SJSA1 (cell line): ENCODE measurements around the gene SCN2B. TPM values are rescaled to one million over a fixed set of nuclear protein-coding genes. Genes with fewer than 3 reads are reported as not detected.

Source experiments
- DNase-seq, 2 experiments: peaks; one replicate each; pipeline ENCODE4 v3.0.0-alpha.2; 2015 to 2020; ENCODE audit warnings: low spot score in 2 of 2, low read depth in 1 of 2
- H3K27ac ChIP-seq: fragments of 250-450 bp; sonication (Bioruptor Pico); 2 replicates; pipeline ENCODE4 v1.5.1; 2020; ENCODE audit warnings: mild to moderate bottlenecking, moderate library complexity
- H3K27me3 ChIP-seq: fragments of 250-450 bp; sonication (Bioruptor Pico); replicated peaks from 2 replicates; pipeline ENCODE4 v1.5.1; 2020; ENCODE audit warnings: mild to moderate bottlenecking, moderate library complexity
- H3K36me3 ChIP-seq: fragments of 250-450 bp; sonication (Bioruptor Pico); 2 replicates; pipeline ENCODE4 v1.5.1; 2020; ENCODE audit warnings: mild to moderate bottlenecking
- H3K4me1 ChIP-seq: fragments of 250-450 bp; sonication (Bioruptor Pico); replicated peaks from 2 replicates; pipeline ENCODE4 v1.6.1; 2021; ENCODE audit warnings: mild to moderate bottlenecking
- H3K4me3 ChIP-seq: fragments of 250-450 bp; sonication (Bioruptor Pico); 2 replicates; pipeline ENCODE4 v1.5.1; 2020; ENCODE audit warnings: mild to moderate bottlenecking
- H3K9me3 ChIP-seq: fragments of 250-450 bp; sonication (Bioruptor Pico); replicated peaks from 2 replicates; pipeline ENCODE4 v1.5.1; 2020; ENCODE audit warnings: mild to moderate bottlenecking
- total RNA-seq: library from RNA; depleted of rRNA; stranded (reverse); fragments of >200 nt; shearing (Covaris generic); gene quantifications from 2 replicates; pipeline ENCODE4 v1.2.3, GENCODE V29; 2014

The SCN2B gene
- total RNA-seq, 1 experiment from 2014 or later: not detected

GRCh38 chr11:118163494-118163893 is 12.9 kb downstream of the SCN2B start:
- Histone ChIP-seq H3K27ac (no peak overlapping the region), H3K9me3 (no peaks in the 10 kb centered on the region), H3K4me3 (no peak overlapping the region), H3K4me1 (no peaks in the 10 kb centered on the region), H3K27me3 (no peaks in the 10 kb centered on the region), H3K36me3 (no peaks in the 10 kb centered on the region)
- no peak for DNase-seq

GRCh38 chr11:118162846-118163245 is 13.6 kb downstream of the SCN2B start:
- Histone ChIP-seq H3K36me3 (no peaks in the 10 kb centered on the region), H3K27me3 (no peaks in the 10 kb centered on the region; the same call in 1 of the 2 replicates), H3K4me3 (no peak overlapping the region), H3K27ac (no peak overlapping the region), H3K9me3 (no peaks in the 10 kb centered on the region), H3K4me1 (no peaks in the 10 kb centered on the region)
- DNase-seq: no peak

DNA sequence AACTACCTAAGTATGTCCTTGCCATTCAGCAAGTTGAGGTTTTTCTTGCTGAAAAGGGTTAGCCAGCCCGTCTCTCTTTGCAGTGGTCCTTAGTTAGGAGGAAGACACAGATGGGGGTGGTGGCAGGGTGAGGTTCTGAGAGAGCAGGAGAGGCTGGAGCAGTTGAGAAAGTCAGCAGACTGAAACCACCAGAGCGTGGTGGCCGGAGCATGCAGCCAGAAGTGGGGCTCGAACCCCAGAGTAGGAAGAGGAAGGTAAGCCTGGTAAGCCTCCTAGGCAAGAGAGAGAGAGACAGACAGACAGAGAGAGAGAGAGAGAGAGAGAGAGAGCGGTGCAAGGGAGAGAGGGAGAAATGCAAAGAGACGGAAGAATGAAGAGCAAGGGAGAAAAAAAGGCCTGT is 14.7 kb downstream of the SCN2B start:
- H3K4me3 ChIP-seq: no peak overlapping the region
- DNase-seq: no peak
- H3K9me3 ChIP-seq: no peaks in the 10 kb centered on the region
- no peaks in the 10 kb centered on the region for H3K36me3 ChIP-seq
- no peaks in the 10 kb centered on the region for H3K4me1 ChIP-seq
- no peaks in the 10 kb centered on the region; the same call in 1 of the 2 replicates for H3K27me3 ChIP-seq
- no peak overlapping the region for H3K27ac ChIP-seq

DNA sequence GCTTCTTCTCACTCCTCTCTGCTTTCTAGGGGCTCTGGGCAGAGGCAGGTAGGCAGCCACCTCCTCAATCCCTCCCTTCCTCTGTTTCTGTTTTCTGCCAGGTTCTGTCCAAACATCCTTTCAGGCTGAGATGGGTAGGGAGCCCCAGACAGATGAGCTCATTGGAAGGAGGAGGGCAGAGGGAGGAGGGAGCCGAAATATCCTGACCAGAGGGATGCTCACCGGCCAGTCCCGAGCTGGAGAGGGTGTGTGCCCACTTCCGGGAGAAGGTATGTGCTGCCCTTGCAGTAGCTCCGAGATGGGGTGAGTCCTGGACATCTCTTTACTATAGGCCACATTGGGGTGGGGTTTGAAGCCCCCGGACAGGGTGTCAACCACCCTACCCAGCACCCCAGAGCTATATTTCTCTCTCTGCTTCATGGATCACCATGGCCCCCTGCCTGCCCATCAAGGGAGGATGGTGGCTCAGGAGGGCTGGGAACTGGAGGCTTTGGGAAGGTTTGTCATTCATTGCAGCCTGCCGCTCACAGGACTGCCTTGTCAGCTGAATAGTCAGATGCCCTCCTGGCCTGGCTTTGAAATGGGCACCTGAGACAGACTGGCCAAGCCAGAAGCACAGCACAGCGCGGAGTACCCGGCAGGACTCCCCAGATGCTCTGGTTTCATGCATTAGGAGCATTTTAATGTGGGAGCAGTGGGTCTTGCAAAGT is 19.1 kb downstream of the SCN2B start:
- Histone ChIP-seq H3K4me3 (no peak overlapping the region), H3K27ac (no peak overlapping the region), H3K36me3 (no peaks in the 10 kb centered on the region), H3K27me3 (peaks cover 9% of the 10 kb centered on the region), H3K4me1 (no peaks in the 10 kb centered on the region), H3K9me3 (no peaks in the 10 kb centered on the region)
- no peak for DNase-seq

DNA sequence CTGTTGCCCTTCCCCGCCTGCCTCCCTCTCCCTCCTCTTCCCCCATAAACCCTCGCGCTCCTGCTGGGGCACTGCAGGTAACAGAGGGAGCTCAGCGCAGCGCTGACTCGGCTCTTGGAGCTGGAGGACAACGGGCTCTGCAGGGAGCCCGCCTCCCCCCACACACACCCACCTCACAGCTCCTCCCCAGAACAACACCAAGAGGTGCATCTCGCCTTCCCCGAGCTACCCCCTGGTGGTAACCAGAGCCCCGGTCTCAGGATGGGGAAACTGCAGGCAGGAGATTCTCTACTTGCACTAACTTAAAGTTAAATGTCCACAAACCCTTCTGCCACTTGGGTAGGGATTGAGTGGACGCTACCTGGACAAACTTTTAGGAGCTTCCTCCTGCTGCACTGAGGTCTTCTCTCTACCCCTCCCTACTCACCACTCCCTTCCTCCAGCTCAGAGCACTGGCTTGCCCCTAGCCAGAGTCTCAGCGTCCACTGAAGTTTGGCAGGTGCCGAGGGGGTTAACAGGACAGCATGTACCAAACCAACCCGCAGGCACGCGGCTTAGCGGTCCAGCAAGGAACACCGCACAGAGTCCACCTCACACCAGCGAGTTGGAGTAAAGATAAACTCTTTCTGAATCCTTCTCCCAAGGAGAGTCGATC is 19.8 kb downstream of the SCN2B start:
- no peak for DNase-seq
- Histone ChIP-seq H3K4me3 (no peak overlapping the region), H3K36me3 (no peaks in the 10 kb centered on the region), H3K4me1 (no peaks in the 10 kb centered on the region), H3K9me3 (no peaks in the 10 kb centered on the region), H3K27ac (no peak overlapping the region), H3K27me3 (peaks cover 9% of the 10 kb centered on the region)

DNA sequence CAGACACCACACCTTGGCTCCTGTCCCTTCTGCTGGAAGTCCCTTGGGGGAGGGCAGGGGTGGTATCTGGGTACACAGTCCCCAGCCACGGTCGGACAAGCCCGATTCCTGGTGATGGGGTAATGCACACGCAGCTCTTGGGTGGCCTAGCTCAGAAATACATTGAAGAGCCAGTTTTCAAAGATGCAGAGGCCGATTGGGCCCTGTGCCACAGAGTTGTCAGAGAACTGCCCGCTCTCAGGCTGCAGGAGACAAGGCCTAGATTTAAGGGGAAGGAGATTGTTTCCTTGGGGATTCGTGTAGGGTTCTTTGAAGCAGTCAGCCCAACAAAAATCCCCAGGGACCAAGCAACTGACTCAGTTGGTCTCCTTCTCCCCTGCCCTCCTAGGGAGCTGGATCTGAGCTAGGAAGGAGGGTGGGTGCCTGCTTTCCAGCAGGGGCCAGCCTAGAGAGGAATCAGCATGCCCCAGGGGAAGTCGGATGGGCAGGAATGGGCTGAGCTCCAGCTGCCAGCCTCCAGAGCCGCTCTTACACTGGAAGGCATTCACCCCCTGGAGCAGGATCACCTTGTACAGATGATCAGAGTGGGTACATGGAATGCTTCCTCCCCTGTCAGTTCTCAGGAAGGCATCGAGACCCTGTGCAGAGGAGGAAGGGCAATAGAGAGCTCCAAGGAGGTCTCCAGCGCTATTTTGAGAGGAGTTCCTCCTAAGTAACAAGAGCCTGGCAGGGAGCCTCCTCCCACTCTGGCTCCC is 20.5 kb downstream of the SCN2B start:
- no peaks in the 10 kb centered on the region for H3K36me3 ChIP-seq
- H3K4me3 ChIP-seq: no peak overlapping the region
- no peak overlapping the region for H3K27ac ChIP-seq
- H3K4me1 ChIP-seq: no peaks in the 10 kb centered on the region
- peaks cover 12% of the 10 kb centered on the region for H3K27me3 ChIP-seq
- H3K9me3 ChIP-seq: no peaks in the 10 kb centered on the region
- DNase-seq: no peak

- no peaks in the 10 kb centered on the region for H3K9me3 ChIP-seq
- DNase-seq: no peak
- H3K36me3 ChIP-seq: no peaks in the 10 kb centered on the region
- H3K27me3 ChIP-seq: peaks cover 12% of the 10 kb centered on the region
- no peak overlapping the region for H3K27ac ChIP-seq
- no peaks in the 10 kb centered on the region for H3K4me1 ChIP-seq
- no peak overlapping the region for H3K4me3 ChIP-seq
Measured at GRCh38 chr11:118154641-118155040, 21.8 kb downstream of the SCN2B start.

DNA sequence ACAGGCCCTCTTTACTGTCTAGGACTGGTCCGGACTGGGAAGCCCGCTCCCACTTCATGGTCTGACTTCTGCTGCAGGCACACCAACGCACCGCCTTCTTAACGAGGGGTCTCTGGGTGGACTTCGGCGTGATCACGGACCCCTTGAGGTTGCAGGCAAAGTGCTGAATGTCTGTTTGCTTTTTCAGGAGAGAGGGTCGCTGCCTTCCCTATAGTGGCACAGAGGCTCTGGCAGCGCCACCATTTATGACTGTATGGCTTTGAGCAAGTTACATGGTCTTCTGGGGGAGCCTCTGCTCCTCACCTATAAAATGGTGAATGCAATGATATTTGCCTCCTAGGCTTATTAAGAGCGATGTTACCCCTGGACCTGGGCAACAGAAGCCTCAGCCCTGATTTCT is 22.5 kb downstream of the SCN2B start:
- Histone ChIP-seq H3K9me3 (no peaks in the 10 kb centered on the region), H3K36me3 (no peaks in the 10 kb centered on the region), H3K4me3 (no peak overlapping the region), H3K27ac (no peak overlapping the region), H3K4me1 (no peaks in the 10 kb centered on the region), H3K27me3 (peaks cover 12% of the 10 kb centered on the region)
- no peak for DNase-seq

DNA sequence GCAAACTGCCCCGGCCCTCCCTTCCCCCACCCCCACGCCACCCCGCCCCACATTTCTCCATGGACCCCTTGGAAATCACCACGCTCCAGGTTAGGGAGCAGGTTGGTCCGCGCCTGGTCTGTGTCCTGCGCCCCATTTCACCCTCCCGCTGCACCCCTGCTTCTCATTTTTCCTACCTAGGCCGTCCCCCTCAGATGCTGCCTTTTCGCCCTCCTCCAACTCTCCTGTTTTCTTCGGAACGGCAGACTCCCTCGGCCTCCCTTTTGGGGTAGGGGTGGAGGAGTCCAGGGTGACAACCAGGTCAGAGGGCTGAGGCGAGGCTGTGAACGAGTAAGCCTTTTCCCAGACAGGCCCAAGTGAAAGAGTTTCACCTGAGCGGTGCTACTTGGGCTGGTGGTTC is 22.9 kb downstream of the SCN2B start:
- H3K27ac ChIP-seq: no peak overlapping the region
- no peak for DNase-seq
- H3K9me3 ChIP-seq: no peaks in the 10 kb centered on the region
- no peaks in the 10 kb centered on the region for H3K36me3 ChIP-seq
- peaks cover 12% of the 10 kb centered on the region for H3K27me3 ChIP-seq
- H3K4me1 ChIP-seq: no peaks in the 10 kb centered on the region
- H3K4me3 ChIP-seq: no peak overlapping the region

- no peak for DNase-seq
Measured at GRCh38 chr11:118152552-118153471, 23.6 kb downstream of the SCN2B start, which contains the start of gene SCN4B. Gene SCN4B, minus strand, starts transcription at chr11:118152823. Its CDS starts 150 bp downstream, at chr11:118152673.

DNA sequence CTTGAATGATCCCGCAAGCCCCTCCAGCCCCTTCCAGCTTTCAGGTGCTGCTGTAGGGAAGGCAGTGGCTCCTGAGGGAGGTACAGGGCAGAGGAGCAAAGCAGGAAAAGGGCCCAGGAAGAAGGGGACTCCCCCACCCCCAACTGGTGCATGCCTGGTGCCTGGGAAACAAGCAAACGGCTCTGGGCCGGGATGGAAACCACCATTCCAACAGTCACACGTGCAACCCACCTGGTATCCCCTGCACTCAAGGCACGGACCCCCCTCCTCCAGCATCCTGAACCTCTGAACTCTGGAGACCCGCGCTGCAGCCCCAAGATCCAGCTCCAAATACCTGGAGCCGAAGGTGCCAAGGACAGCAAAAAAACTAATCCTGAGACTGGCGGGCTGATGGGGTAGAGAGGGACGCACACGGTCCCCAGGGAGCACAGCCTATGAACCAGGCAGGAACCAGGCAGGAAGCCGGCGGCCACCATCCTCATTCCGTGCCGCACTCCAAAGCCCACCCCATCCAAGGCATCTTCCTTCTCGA is 24.4 kb downstream of the SCN2B start:
- H3K27me3 ChIP-seq: peaks cover 12% of the 10 kb centered on the region
- H3K36me3 ChIP-seq: no peaks in the 10 kb centered on the region
- no peak for DNase-seq
- no peaks in the 10 kb centered on the region for H3K9me3 ChIP-seq
- no peak overlapping the region for H3K4me3 ChIP-seq
- H3K27ac ChIP-seq: no peak overlapping the region
- no peaks in the 10 kb centered on the region for H3K4me1 ChIP-seq

More at GRCh38 chr11:118152552-118153471, 23.6 kb downstream of the SCN2B start, which contains the start of gene SCN4B:
- H3K4me3 ChIP-seq: no peak within 1 kb of the TSS
- H3K4me1 ChIP-seq: no peaks in the 10 kb centered on the region
- no peaks in the 10 kb centered on the region for H3K9me3 ChIP-seq
- H3K27ac ChIP-seq: no peak within 1 kb of the TSS
- peaks cover 12% of the 10 kb centered on the region for H3K27me3 ChIP-seq
- H3K36me3 ChIP-seq: no peaks in the 10 kb centered on the region

GRCh38 chr11:118151431-118151830 is 25.0 kb downstream of the SCN2B start:
- Histone ChIP-seq H3K36me3 (no peaks in the 10 kb centered on the region), H3K27ac (no peak overlapping the region), H3K27me3 (peaks cover 12% of the 10 kb centered on the region), H3K4me3 (no peak overlapping the region), H3K4me1 (no peaks in the 10 kb centered on the region), H3K9me3 (no peaks in the 10 kb centered on the region)
- DNase-seq: no peak

DNA sequence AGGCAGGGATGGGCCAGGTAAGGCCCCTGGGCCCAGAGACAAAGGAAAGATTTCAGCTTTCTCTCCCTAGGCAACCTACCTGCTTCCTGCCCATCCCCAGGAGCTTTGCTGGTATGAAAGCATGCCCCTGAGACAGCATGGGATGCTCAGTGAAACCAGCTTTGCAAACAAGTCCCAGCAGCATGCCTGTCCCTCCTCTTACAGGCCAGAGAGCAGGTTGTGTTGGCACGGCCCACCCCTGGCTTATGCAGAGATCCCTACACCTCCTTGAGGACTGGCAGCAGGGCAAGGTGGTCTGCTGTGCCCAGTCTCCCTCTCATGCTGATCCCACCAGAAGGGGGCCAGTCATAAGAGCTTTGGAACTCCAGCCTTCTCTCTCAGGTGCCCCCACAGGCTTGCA is 26.9 kb downstream of the SCN2B start:
- H3K27ac ChIP-seq: no peak overlapping the region
- DNase-seq: no peak
- H3K27me3 ChIP-seq: peaks cover 17% of the 10 kb centered on the region
- H3K4me1 ChIP-seq: peaks cover 3% of the 10 kb centered on the region; the same call in 1 of the 2 replicates
- H3K36me3 ChIP-seq: no peaks in the 10 kb centered on the region
- H3K9me3 ChIP-seq: no peaks in the 10 kb centered on the region
- no peak overlapping the region for H3K4me3 ChIP-seq
